ENCODE measurements around the gene NACC1. TPM values are rescaled to one million over a fixed set of nuclear protein-coding genes. Genes with fewer than 3 reads are reported as not detected.

NACC1 gene
- total and polyA plus RNA-seq, 2 donors (not counting 3 experiments of a cell fraction or from before 2014, with no cell fraction given) = 97.6 to 120 TPM

- H2AFZ ChIP-seq (ENCODE audit: low read depth, low read length) = no peak overlapping the region
- BruUV-seq (replicated peaks) = no TSS peak
- peak overlapping the region; percentile 89 for H3K27ac ChIP-seq (ENCODE audit: insufficient read depth, low read depth, low read length)
- peaks cover 30% of the 10 kb centered on the region for H3K79me2 ChIP-seq (ENCODE audit: control insufficient read depth, insufficient read depth, low read length)
- H3K4me1 ChIP-seq (ENCODE audit: control insufficient read depth, extremely low read depth, insufficient read depth, low read length) = peaks cover 56% of the 10 kb centered on the region
- H3K27me3 ChIP-seq (ENCODE audit: control insufficient read depth in 2 of 2, insufficient read depth in 2 of 2, low read length in 2 of 2) = no peaks in the 10 kb centered on the region
- TF ChIP-seq POLR2A (IDR thresholded peaks at IDR 0.05; ENCODE audit: low read depth, low read length) (no peak), FOS (IDR thresholded peaks at IDR 0.05; ENCODE audit: borderline replicate concordance, insufficient read depth, low read length) (no peak), GATA2 (IDR thresholded peaks at IDR 0.05; ENCODE audit: insufficient read depth, insufficient read length, low read depth, low read length) (no peak), EZH2 (IDR thresholded peaks at IDR 0.05; ENCODE audit: borderline replicate concordance, low read depth, low read length, severe bottlenecking) (no peak), JUN (IDR thresholded peaks at IDR 0.05; ENCODE audit: borderline replicate concordance, insufficient read depth, insufficient read length, low read depth) (no peak)
- TF ChIP-seq, protein P1, sequence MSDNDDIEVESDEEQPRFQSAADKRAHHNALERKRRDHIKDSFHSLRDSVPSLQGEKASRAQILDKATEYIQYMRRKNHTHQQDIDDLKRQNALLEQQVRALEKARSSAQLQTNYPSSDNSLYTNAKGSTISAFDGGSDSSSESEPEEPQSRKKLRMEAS (IDR thresholded peaks at IDR 0.05; ENCODE audit: insufficient read depth, insufficient read length) = no peak
- peaks cover 2 to 3% of the 10 kb centered on the region in 2 experiments for H3K36me3 ChIP-seq (ENCODE audit: control insufficient read depth in 2 of 2, extremely low read depth in 1 of 2, insufficient read depth in 2 of 2, low read length in 2 of 2)
- H3K4me3 ChIP-seq (replicated peaks in 1 of 3; ENCODE audit: insufficient read depth in 1 of 3, low read depth in 1 of 3, low read length in 3 of 3) = peak overlapping the region in 1 of 3 experiments; percentile 23
- no peaks in the 10 kb centered on the region for H3K9me3 ChIP-seq (replicated peaks; ENCODE audit: control insufficient read depth, insufficient read depth, low read length)
- no peaks in the 10 kb centered on the region for H4K20me1 ChIP-seq (replicated peaks; ENCODE audit: control insufficient read depth, extremely low read depth, insufficient read depth, low read length)
- H3K4me2 ChIP-seq (ENCODE audit: insufficient read depth, low read length) = peak overlapping the region; percentile 57
- dilution Hi-C loops (cut with MboI; ENCODE audit: extremely low pct_ligation_motif_present, low sequenced_read_pairs) (no loop called here), intact Hi-C loops (cut with micrococcal nuclease) (loop anchor here (5.0 kb wide), 2 partner anchors 147 to 907 kb away; partner anchors contain the start of gene RFX1)
- no peaks in the 10 kb centered on the region for H3K9me1 ChIP-seq (replicated peaks; ENCODE audit: control insufficient read depth, extremely low read depth, insufficient read depth, low read length)
- peak overlapping the region; percentile 69 for H3K9ac ChIP-seq (replicated peaks; ENCODE audit: extremely low read depth, insufficient read depth, low read length)
- FAIRE-seq (peak; percentile 59), DNase-seq (ENCODE audit: low read depth, low spot score) (peak; percentile 51)
- POLR2A ChIA-PET = interaction anchor here (1.4 to 2.1 kb wide), 2 partner anchors 39 to 52 kb away, joined by 4 read pairs; no protein-coding TSS in a partner anchor
- CTCF ChIA-PET = interaction anchor here (0.5 to 2.5 kb wide), 11 partner anchors 17 to 176 kb away, joined by 3 to 23 read pairs (median 6); partner anchors contain the start of genes IER2, NACC1, STX10 and TRMT1
Observed at GRCh38 chr19:13100031-13100588, 18.0 kb upstream of the NACC1 start.
